HepG2 (cell line): ENCODE results near the gene IRGQ. TPM values are rescaled to one million over a fixed set of nuclear protein-coding genes. Genes with fewer than 3 reads are reported as not detected.
A peak's percentile ranks its signal among the peaks of the same experiment; 100 is the strongest.

Experiments
- CHD2 ChIP-seq: IDR thresholded peaks from 2 replicates; pipeline ENCODE4 v1.6.1; 2011; ENCODE audit warnings: low read depth, low read length, improper control_type of control experiment
- ESRRA ChIP-seq: sonication (generic); formaldehyde crosslinking; IDR thresholded peaks from 2 replicates; pipeline ENCODE4 v1.5.1; 2020; ENCODE audit warnings: mild to moderate bottlenecking, low read depth, missing genetic modification reagents
- FOXO4 ChIP-seq: sonication (generic); formaldehyde crosslinking; conservative IDR thresholded peaks from 2 replicates; pipeline ENCODE4 v1.8.1; 2023; ENCODE audit warnings: missing genetic modification reagents
- GABPB1 ChIP-seq: IDR thresholded peaks from 2 replicates; pipeline ENCODE4 v1.6.1; 2016; ENCODE audit warnings: mild to moderate bottlenecking, missing genetic modification reagents, moderate library complexity, missing compliant biosample characterization
- GLMP ChIP-seq: sonication (generic); formaldehyde crosslinking; IDR thresholded peaks from 2 replicates; pipeline ENCODE4 v1.9.0; 2021; ENCODE audit warnings: missing genetic modification reagents, mild to moderate bottlenecking, borderline replicate concordance
- GMEB1 ChIP-seq: sonication (generic); formaldehyde crosslinking; IDR thresholded peaks from 2 replicates; pipeline ENCODE4 v1.5.1; 2020; ENCODE audit warnings: missing genetic modification reagents, mild to moderate bottlenecking, borderline replicate concordance
- IKZF1 ChIP-seq: fragments of 450-650 bp; IDR thresholded peaks from 2 replicates; pipeline ENCODE4 v1.7.1; 2016
- NR2F6 ChIP-seq, 2 experiments: IDR thresholded peaks; 2 replicates each; pipeline ENCODE4 v1.6.1; 2016; ENCODE audit warnings: antibody characterized with exemption in 1 of 2, mild to moderate bottlenecking in 1 of 2
- PREB ChIP-seq: sonication (generic); formaldehyde crosslinking; IDR thresholded peaks from 2 replicates; pipeline ENCODE4 v1.4.0; 2020; ENCODE audit warnings: missing genetic modification reagents
- RELA ChIP-seq: sonication (generic); formaldehyde crosslinking; IDR thresholded peaks from 2 replicates; pipeline ENCODE4 v1.4.0; 2020; ENCODE audit warnings: missing genetic modification reagents
- REPIN1 ChIP-seq: sonication (generic); formaldehyde crosslinking; IDR thresholded peaks from 2 replicates; pipeline ENCODE4 v1.8.0; 2022; ENCODE audit warnings: missing genetic modification reagents, low read depth, mild to moderate bottlenecking, borderline replicate concordance
- SALL1 ChIP-seq: sonication (generic); formaldehyde crosslinking; IDR thresholded peaks from 2 replicates; pipeline ENCODE4 v1.8.0; 2022; ENCODE audit warnings: mild to moderate bottlenecking, missing genetic modification reagents
- ZNF333 ChIP-seq: sonication (generic); formaldehyde crosslinking; IDR thresholded peaks from 2 replicates; pipeline ENCODE4 v1.4.0; 2020; ENCODE audit warnings: mild to moderate bottlenecking, missing genetic modification reagents, borderline replicate concordance
- ZNF337 ChIP-seq: sonication (generic); formaldehyde crosslinking; IDR thresholded peaks from 2 replicates; pipeline ENCODE4 v1.5.1; 2020; ENCODE audit warnings: missing genetic modification reagents, low read depth, mild to moderate bottlenecking, borderline replicate concordance
- ZNF619 ChIP-seq: sonication (generic); formaldehyde crosslinking; IDR thresholded peaks from 2 replicates; pipeline ENCODE4 v1.4.0; 2020; ENCODE audit warnings: mild to moderate bottlenecking, missing genetic modification reagents
- ZNF770 ChIP-seq: sonication (generic); formaldehyde crosslinking; IDR thresholded peaks from 2 replicates; pipeline ENCODE4 v1.5.0; 2020; ENCODE audit warnings: mild to moderate bottlenecking, missing genetic modification reagents
- ZNF784 ChIP-seq: sonication (generic); formaldehyde crosslinking; IDR thresholded peaks from 2 replicates; pipeline ENCODE4 v1.5.1; 2020; ENCODE audit warnings: missing genetic modification reagents, mild to moderate bottlenecking, borderline replicate concordance
- ZSCAN20 ChIP-seq: sonication (generic); formaldehyde crosslinking; IDR thresholded peaks from 2 replicates; pipeline ENCODE4 v1.4.0; 2020; ENCODE audit warnings: missing genetic modification reagents, mild to moderate bottlenecking, borderline replicate concordance
- polyA plus RNA-seq, 8 experiments: library from polyadenylated mRNA; depleted of rRNA in 3 of 8; stranded (reverse) in 7 of 8; unstranded in 1 of 8; fragments of >200 nt; fragmentation: Illumina TruSeq in 4 of 8; extraction: Trizol in 4 of 8; gene quantifications; 2 replicates each; pipeline versions ENCODE4 v1.2.1 to v1.2.3, GENCODE V29; 2011 to 2016; ENCODE audit warnings: low read depth in 4 of 8, missing spikeins in 1 of 8, mixed read lengths in 1 of 8; ENCODE audit not compliant: insufficient read depth in 1 of 8
- total RNA-seq, 5 experiments: library from RNA; depleted of rRNA; stranded (reverse); fragments of >200 nt; fragmentation: Illumina TruSeq; extraction: Trizol; gene quantifications; 2 replicates each; pipeline ENCODE4 v1.2.3, GENCODE V29; 2016; ENCODE audit warnings: low read depth in 1 of 5

The IRGQ gene
- total and polyA plus RNA-seq, 2 of the 13 experiments (the other 11 are each of a cell fraction or from before 2014, with no cell fraction given): 11.6 to 12.4 TPM

GRCh38 chr19:43619262-43620060, 23.5 kb upstream of the IRGQ start, which contains the start of gene ZNF428 (continued):
- TF ChIP-seq PREB (CRISPR knock-in tag) (peak; percentile 38), ESRRA (CRISPR knock-in tag) (peak; percentile 63; the same call in 1 of the 2 replicates), ZNF784 (CRISPR knock-in tag) (no peak), REPIN1 (CRISPR knock-in tag) (peak; percentile 87), ZNF619 (CRISPR knock-in tag) (peak; percentile 83; the same call in 1 of the 2 replicates), ZNF770 (CRISPR knock-in tag) (peak; percentile 65), FOXO4 (CRISPR knock-in tag) (peak; percentile 13; the same call in 1 of the 2 replicates), IKZF1 (no peak), GABPB1 (CRISPR knock-in tag) (peak; percentile 74; the same call in 1 of the 2 replicates), GLMP (CRISPR knock-in tag) (no peak), ZNF333 (CRISPR knock-in tag) (no peak; the same call in 1 of the 2 replicates), RELA (CRISPR knock-in tag) (no peak), NR2F6 (IDR thresholded peaks at IDR 0.05) (no peak), NR2F6 (CRISPR knock-in tag; IDR thresholded peaks at IDR 0.05) (no peak), ZSCAN20 (0 out of 2 replicates have a peak, but pooled peaks have one; percentile 84), ZNF337 (CRISPR knock-in tag) (no peak), SALL1 (CRISPR knock-in tag) (peak; percentile 27; the same call in 1 of the 2 replicates), CHD2 (peak; percentile 34; the same call in 1 of the 2 replicates), GMEB1 (CRISPR knock-in tag) (peak; percentile 85)
